Brain microvascular endothelial cell (primary cell): ENCODE measurements around the gene SNF8.

ENCODE experiments used
- DNase-seq: peaks from one replicate; pipeline ENCODE4 v3.0.0-alpha.2; 2020
- H3K27ac ChIP-seq: fragments of 250-450 bp; sonication (Bioruptor Pico); 2 replicates; pipeline ENCODE4 v1.5.1; 2020; ENCODE audit warnings: mild to moderate bottlenecking, moderate library complexity
- H3K27me3 ChIP-seq: fragments of 250-450 bp; sonication (Bioruptor Pico); replicated peaks from 2 replicates; pipeline ENCODE4 v1.5.1; 2020; ENCODE audit warnings: mild to moderate bottlenecking
- H3K36me3 ChIP-seq: fragments of 250-450 bp; sonication (Bioruptor Pico); replicated peaks from 2 replicates; pipeline ENCODE4 v1.5.1; 2020; ENCODE audit warnings: mild to moderate bottlenecking
- H3K4me3 ChIP-seq: 2 replicates; pipeline ENCODE4 v1.5.1; 2011; ENCODE audit warnings: low read depth, mild to moderate bottlenecking, control low read depth, low read length, moderate library complexity
- in situ Hi-C: cut with HindIII; loops from 2 replicates; pipeline ENCODE4 v1.10.0; 2017; ENCODE audit warnings: low sequenced_read_pairs, low pct_ligation_motif_present
- TF ChIP-seq, protein P1 (sequence below): IDR thresholded peaks from 2 replicates; pipeline ENCODE4 v1.5.1; 2011; ENCODE audit warnings: low read depth, mild to moderate bottlenecking, moderate library complexity, low read length, control low read depth, inconsistent platforms; ENCODE audit errors: missing control alignments

Gene SNF8

DNA sequence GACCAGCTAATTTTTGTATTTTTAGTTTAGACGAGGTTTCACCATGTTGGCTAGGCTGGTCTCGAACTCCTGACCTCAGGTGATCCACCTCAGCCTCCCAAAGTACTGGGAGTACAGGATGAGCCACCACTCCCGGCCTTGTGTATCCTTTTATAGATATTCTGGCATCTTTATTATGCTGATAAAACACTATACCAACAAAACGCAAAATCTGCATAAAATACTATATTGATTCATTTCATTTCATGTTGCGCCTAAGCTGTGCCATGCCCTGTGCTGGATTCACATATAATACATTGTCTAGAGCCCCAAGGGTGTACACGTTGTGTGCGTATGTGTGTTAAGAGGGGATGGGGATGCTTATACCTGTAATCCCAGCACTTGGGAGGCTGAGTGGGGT lies 40.2 kb downstream of the SNF8 start:
- H3K27ac ChIP-seq: no peak overlapping the region
- in situ Hi-C loops: loop anchor here (25.0 kb wide), 1 partner anchor 133 kb away; no protein-coding TSS in a partner anchor
- TF ChIP-seq, protein P1, sequence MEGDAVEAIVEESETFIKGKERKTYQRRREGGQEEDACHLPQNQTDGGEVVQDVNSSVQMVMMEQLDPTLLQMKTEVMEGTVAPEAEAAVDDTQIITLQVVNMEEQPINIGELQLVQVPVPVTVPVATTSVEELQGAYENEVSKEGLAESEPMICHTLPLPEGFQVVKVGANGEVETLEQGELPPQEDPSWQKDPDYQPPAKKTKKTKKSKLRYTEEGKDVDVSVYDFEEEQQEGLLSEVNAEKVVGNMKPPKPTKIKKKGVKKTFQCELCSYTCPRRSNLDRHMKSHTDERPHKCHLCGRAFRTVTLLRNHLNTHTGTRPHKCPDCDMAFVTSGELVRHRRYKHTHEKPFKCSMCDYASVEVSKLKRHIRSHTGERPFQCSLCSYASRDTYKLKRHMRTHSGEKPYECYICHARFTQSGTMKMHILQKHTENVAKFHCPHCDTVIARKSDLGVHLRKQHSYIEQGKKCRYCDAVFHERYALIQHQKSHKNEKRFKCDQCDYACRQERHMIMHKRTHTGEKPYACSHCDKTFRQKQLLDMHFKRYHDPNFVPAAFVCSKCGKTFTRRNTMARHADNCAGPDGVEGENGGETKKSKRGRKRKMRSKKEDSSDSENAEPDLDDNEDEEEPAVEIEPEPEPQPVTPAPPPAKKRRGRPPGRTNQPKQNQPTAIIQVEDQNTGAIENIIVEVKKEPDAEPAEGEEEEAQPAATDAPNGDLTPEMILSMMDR: no peak
- no peak for DNase-seq
- H3K4me3 ChIP-seq: no peak overlapping the region
- H3K36me3 ChIP-seq: no peaks in the 10 kb centered on the region
- no peaks in the 10 kb centered on the region for H3K27me3 ChIP-seq

DNA sequence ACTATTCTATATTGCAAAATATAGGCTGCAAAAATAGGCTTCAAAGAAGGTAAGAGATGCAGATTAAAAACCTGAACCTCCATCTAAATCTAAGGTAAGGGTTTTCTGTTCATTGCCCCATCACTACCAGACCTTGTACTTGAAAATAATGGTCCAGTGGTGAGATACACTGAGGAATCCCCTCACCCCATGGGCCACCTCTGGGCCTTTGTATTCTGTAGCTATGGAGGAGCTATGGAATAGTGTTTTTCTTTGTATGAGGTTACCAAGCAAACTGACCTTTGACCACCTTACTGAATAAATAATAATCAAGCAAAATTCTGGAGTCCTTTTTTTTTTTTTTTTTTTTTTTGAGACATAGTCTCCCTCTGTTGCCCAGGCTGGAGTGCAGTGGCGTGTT lies 41.2 kb downstream of the SNF8 start:
- Histone ChIP-seq H3K4me3 (no peak overlapping the region), H3K36me3 (peaks cover 2% of the 10 kb centered on the region), H3K27me3 (no peaks in the 10 kb centered on the region), H3K27ac (no peak overlapping the region)
- TF ChIP-seq, protein P1: no peak
- in situ Hi-C loops: loop anchor here (25.0 kb wide), 1 partner anchor 134 kb away; no protein-coding TSS in a partner anchor
- no peak for DNase-seq

DNA sequence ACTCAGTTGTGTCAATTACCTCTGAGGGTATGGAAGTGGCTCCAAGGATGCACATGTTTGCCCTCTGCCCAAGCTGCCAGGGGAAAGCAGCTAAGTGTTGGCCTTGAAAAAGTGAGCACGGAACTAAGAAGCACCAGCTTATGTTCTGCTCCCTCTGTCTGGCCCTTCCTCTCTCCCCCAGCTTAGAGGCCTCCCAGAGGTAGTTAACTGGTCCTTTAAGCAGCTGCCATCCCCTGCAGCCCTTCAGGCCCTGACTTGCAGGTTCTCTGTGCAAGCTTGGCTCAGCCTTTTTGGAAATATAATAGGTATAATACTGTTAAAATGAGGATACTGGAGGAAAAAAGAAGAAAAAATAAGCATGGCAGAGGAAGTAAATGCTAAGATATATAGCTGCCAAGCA lies 43.4 kb downstream of the SNF8 start:
- TF ChIP-seq, protein P1: no peak
- H3K27me3 ChIP-seq: no peaks in the 10 kb centered on the region

DNA sequence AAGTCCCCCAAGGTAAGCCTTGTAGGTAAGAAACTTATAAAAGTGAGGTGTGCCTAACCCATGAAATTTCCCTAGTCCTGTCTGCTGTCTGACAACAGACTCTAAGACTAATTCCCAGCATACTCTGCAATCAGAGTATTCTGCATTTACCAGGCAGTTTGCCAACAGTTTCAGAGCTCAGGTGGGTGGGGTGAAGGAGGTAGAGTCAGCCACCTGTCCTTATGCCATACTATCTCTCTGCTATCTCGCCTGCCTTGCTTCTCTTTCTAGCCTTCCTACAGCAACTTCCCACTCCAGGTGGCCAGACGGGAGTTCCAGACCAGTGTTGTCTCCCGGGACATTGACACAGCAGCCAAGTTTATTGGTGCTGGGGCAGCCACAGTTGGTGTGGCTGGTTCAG lies 49.8 kb downstream of the SNF8 start:
- Histone ChIP-seq H3K36me3 (peaks cover 14% of the 10 kb centered on the region), H3K4me3 (no peak overlapping the region), H3K27ac (no peak overlapping the region), H3K27me3 (no peaks in the 10 kb centered on the region)
- TF ChIP-seq, protein P1: no peak
- DNase-seq: no peak
- in situ Hi-C loops: no loop called here

More for the DNA sequence above, 43.4 kb downstream of the SNF8 start:
- Histone ChIP-seq H3K4me3 (no peak overlapping the region), H3K27ac (no peak overlapping the region), H3K36me3 (peaks cover 3% of the 10 kb centered on the region)
- no peak for DNase-seq
- in situ Hi-C loops: loop anchor here (25.0 kb wide), 1 partner anchor 136 kb away; no protein-coding TSS in a partner anchor

DNA sequence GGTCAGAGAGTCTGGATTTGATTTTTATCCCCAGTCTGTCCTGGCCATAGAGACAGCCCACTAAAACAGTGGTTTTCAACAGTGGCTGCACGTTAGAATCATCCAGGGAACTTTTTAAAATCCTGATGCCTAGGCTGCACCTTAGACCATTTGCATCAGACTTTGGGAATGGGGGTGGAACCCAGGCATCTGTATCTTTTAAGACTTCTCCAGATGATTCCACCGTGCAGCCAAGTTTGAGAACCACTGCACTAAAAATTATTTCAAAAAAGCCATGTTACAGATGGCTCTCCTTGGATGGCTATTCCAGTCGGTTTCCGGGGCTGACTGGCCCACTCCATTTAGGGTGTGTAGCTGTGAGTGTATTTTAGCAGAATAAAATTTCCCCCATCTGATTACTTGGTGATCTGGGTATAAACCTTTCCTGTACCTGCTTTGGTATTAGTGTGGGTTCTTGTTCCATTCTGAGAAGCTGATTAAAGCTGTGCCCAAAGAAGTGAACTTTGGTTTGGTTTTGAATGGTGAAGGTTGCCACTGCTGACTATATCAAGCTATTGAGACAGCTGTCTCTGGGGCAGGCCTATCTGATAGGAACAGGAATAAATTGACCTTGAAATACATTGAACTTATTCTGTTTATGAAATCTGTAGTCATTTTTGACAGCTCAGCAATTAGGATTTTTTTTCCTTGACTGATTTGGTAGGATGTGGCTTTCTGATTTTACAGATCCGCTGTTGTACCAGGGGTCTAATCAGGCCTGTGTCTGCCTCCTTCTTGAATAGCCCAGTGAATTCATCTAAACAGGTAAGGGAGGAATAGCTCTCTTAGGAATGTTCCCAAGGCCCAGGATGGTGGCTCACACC lies 50.8 kb downstream of the SNF8 start:
- TF ChIP-seq, protein P1: no peak
- no peak overlapping the region for H3K27ac ChIP-seq
- DNase-seq: no peak
- H3K27me3 ChIP-seq: no peaks in the 10 kb centered on the region
- peaks cover 14% of the 10 kb centered on the region for H3K36me3 ChIP-seq
- in situ Hi-C loops: no loop called here
- peak overlapping the region; percentile 100 for H3K4me3 ChIP-seq
